GM23338 (cell line): Measurements from ENCODE around the gene CEP89. TPM values are rescaled to one million over a fixed set of nuclear protein-coding genes. Genes with fewer than 3 reads are reported as not detected.

Experiments used
- ATAC-seq: fragments of 200-7000 bp; cut with Tn5 transposase; 3 replicates; pipeline ENCODE4 v1.9.1; 2020
- DNase-seq: peaks from one replicate; pipeline ENCODE4 v3.0.0-alpha.2; 2015; ENCODE audit warnings: low spot score
- H2AFZ ChIP-seq: fragments of 200-600 bp; sonication (generic); 2 replicates; pipeline ENCODE4 v1.8.0; 2016; ENCODE audit warnings: antibody characterized with exemption, mild to moderate bottlenecking, moderate library complexity
- H3F3A ChIP-seq: fragments of 200-600 bp; sonication (generic); replicated peaks from 2 replicates; pipeline ENCODE4 v1.8.0; 2017; ENCODE audit warnings: antibody characterized with exemption, mixed run types, low read depth
- H3K27ac ChIP-seq: fragments of 200-600 bp; sonication (generic); 2 replicates; pipeline ENCODE4 v1.6.1; 2016; ENCODE audit warnings: low read depth
- H3K27me3 ChIP-seq: fragments of 200-600 bp; sonication (generic); 2 replicates; pipeline ENCODE4 v1.8.0; 2016; ENCODE audit warnings: mild to moderate bottlenecking, mixed run types, moderate library complexity; ENCODE audit not compliant: insufficient read depth
- H3K36me3 ChIP-seq: fragments of 200-600 bp; sonication (generic); 2 replicates; pipeline ENCODE4 v1.8.0; 2016; ENCODE audit warnings: mild to moderate bottlenecking; ENCODE audit not compliant: insufficient read depth
- H3K4me1 ChIP-seq: fragments of 200-600 bp; sonication (generic); 2 replicates; pipeline ENCODE4 v1.8.0; 2016; ENCODE audit warnings: mild to moderate bottlenecking, moderate library complexity; ENCODE audit not compliant: insufficient read depth
- H3K4me2 ChIP-seq: fragments of 200-600 bp; sonication (generic); 2 replicates; pipeline ENCODE4 v1.7.1; 2017; ENCODE audit warnings: mixed run types
- H3K4me3 ChIP-seq: fragments of 200-600 bp; sonication (generic); 2 replicates; pipeline ENCODE4 v1.6.1; 2016; ENCODE audit warnings: mixed run types
- H3K79me2 ChIP-seq: fragments of 200-600 bp; sonication (generic); replicated peaks from 2 replicates; pipeline ENCODE4 v1.8.0; 2017; ENCODE audit warnings: mild to moderate bottlenecking; ENCODE audit not compliant: insufficient read depth
- H3K9me2 ChIP-seq: fragments of 200-600 bp; sonication (generic); 2 replicates; pipeline ENCODE4 v1.8.0; 2017; ENCODE audit not compliant: insufficient read depth
- H4K20me1 ChIP-seq: fragments of 200-600 bp; sonication (generic); replicated peaks from 2 replicates; pipeline ENCODE4 v1.8.0; 2017; ENCODE audit warnings: mild to moderate bottlenecking; ENCODE audit not compliant: insufficient read depth
- H3K27ac Mint-ChIP-seq: 2 replicates; pipeline ENCODE4 v1.8.0; 2020; ENCODE audit warnings: inconsistent platforms, mild to moderate bottlenecking, moderate library complexity, mixed read lengths
- H3K27me3 Mint-ChIP-seq: 3 replicates; pipeline ENCODE4 v1.8.0; 2022; ENCODE audit warnings: low read depth, mild to moderate bottlenecking, moderate library complexity, mixed read lengths, inconsistent platforms; ENCODE audit not compliant: insufficient read depth, poor library complexity
- H3K36me3 Mint-ChIP-seq: 3 replicates; pipeline ENCODE4 v1.8.0; 2021; ENCODE audit warnings: low read depth, mild to moderate bottlenecking, inconsistent platforms, moderate library complexity, mixed read lengths
- H3K4me1 Mint-ChIP-seq: 3 replicates; pipeline ENCODE4 v1.8.0; 2020; ENCODE audit warnings: mild to moderate bottlenecking, inconsistent platforms, mixed read lengths
- H3K4me3 Mint-ChIP-seq: 3 replicates; pipeline ENCODE4 v1.8.0; 2021; ENCODE audit warnings: moderate library complexity, mild to moderate bottlenecking, inconsistent platforms, mixed read lengths
- H3K9me3 Mint-ChIP-seq: 3 replicates; pipeline ENCODE4 v1.8.0; 2020; ENCODE audit warnings: moderate library complexity, mild to moderate bottlenecking, inconsistent platforms, mixed read lengths
- CREB1 ChIP-seq: fragments of 250-450 bp; sonication (Bioruptor Pico); IDR thresholded peaks from 2 replicates; pipeline ENCODE4 v1.5.0; 2020; ENCODE audit warnings: low read depth, mild to moderate bottlenecking, moderate library complexity
- ETS1 ChIP-seq: IDR thresholded peaks from 2 replicates; pipeline ENCODE4 v1.6.1; 2016; ENCODE audit warnings: antibody characterized with exemption
- EZH2 ChIP-seq: fragments of 200-600 bp; sonication (generic); IDR thresholded peaks from one replicate; pipeline ENCODE4 v1.8.0; 2017; ENCODE audit warnings: antibody characterized with exemption, mild to moderate bottlenecking, low read depth; ENCODE audit not compliant: unreplicated experiment
- EZH2phosphoT487 ChIP-seq: fragments of 200-600 bp; sonication (generic); IDR thresholded peaks from one replicate; pipeline ENCODE4 v1.8.1; 2018; ENCODE audit warnings: antibody characterized with exemption; ENCODE audit not compliant: unreplicated experiment
- JUNB ChIP-seq: IDR thresholded peaks from one replicate; pipeline ENCODE4 v1.6.1; 2016; ENCODE audit warnings: antibody characterized with exemption; ENCODE audit not compliant: unreplicated experiment
- NANOG ChIP-seq: IDR thresholded peaks from 2 replicates; pipeline ENCODE4 v1.6.1; 2016; ENCODE audit warnings: antibody characterized with exemption, borderline replicate concordance
- POLR2AphosphoS5 ChIP-seq: IDR thresholded peaks from 2 replicates; pipeline ENCODE4 v1.6.1; 2016; ENCODE audit warnings: antibody characterized with exemption, low read depth
- REST ChIP-seq: IDR thresholded peaks from one replicate; pipeline ENCODE4 v1.6.1; 2018; ENCODE audit warnings: antibody characterized with exemption; ENCODE audit not compliant: unreplicated experiment
- STAT1 ChIP-seq: IDR thresholded peaks from one replicate; pipeline ENCODE4 v1.6.1; 2016; ENCODE audit warnings: antibody characterized with exemption; ENCODE audit not compliant: unreplicated experiment
- ZNF114 ChIP-seq: fragments of 250-450 bp; sonication (Bioruptor Pico); IDR thresholded peaks from 2 replicates; pipeline ENCODE4 v1.5.0; 2020; ENCODE audit warnings: mild to moderate bottlenecking, moderate library complexity
- ZNF331 ChIP-seq: fragments of 250-450 bp; sonication (Bioruptor Pico); IDR thresholded peaks from 2 replicates; pipeline ENCODE4 v1.5.0; 2020; ENCODE audit warnings: low read depth, mild to moderate bottlenecking, moderate library complexity
- polyA plus RNA-seq: library from polyadenylated mRNA; unstranded; fragments of >200 nt; fragmentation: Nextera tagmentation; extraction: Ambion mirVana; gene quantifications from 2 replicates; pipeline ENCODE4 v1.2.1, GENCODE V29; 2016
- total RNA-seq: library from RNA; depleted of rRNA; stranded (reverse); fragments of >200 nt; shearing (Covaris generic); gene quantifications from 2 replicates; pipeline ENCODE4 v1.2.3, GENCODE V29; 2014
- TF ChIP-seq, protein P1 (sequence below), 2 experiments: fragments of 200-600 bp in 1 of 2; sonication (generic) in 1 of 2; conservative IDR thresholded peaks; 2 replicates each; pipeline versions ENCODE4 v1.5.1 to v1.6.1; 2016 to 2017; ENCODE audit warnings: antibody characterized with exemption in 2 of 2, low read depth in 2 of 2, mild to moderate bottlenecking in 2 of 2, moderate library complexity in 1 of 2

The CEP89 gene
- total and polyA plus RNA-seq, 2 experiments from 2014 or later, result 13.4 to 17.5 TPM

- no peaks in the 10 kb centered on the region for H3K9me3 Mint-ChIP-seq
- no peak for TF ChIP-seq ZNF331 (CRISPR knock-in tag)
- TF ChIP-seq ETS1, result no peak
- TF ChIP-seq CREB1 (CRISPR knock-in tag), result no peak
- no peak for TF ChIP-seq POLR2AphosphoS5
- TF ChIP-seq EZH2phosphoT487, result no peak
- TF ChIP-seq NANOG, result no peak
- no peak for TF ChIP-seq EZH2
- no peak for TF ChIP-seq STAT1
Observed at GRCh38 chr19:33008738-33009137, 37.0 kb upstream of the CEP89 start.

GRCh38 chr19:33005440-33005839 is 33.7 kb upstream of the CEP89 start:
- Mint-ChIP-seq H3K4me3 (peak overlapping the region; percentile 54; the same call in 1 of the 3 replicates), H3K4me1 (peaks cover 7% of the 10 kb centered on the region)
- peak; percentile 29 for DNase-seq

More at GRCh38 chr19:33008738-33009137, 37.0 kb upstream of the CEP89 start:
- Histone ChIP-seq H3K27me3 (no peaks in the 10 kb centered on the region), H3K9me2 (no peaks in the 10 kb centered on the region), H3K27ac (no peak overlapping the region), H3F3A (no peaks in the 10 kb centered on the region), H3K4me2 (no peak overlapping the region), H3K4me3 (no peak overlapping the region), H4K20me1 (no peaks in the 10 kb centered on the region), H3K4me1 (no peaks in the 10 kb centered on the region), H3K36me3 (no peaks in the 10 kb centered on the region), H3K79me2 (no peaks in the 10 kb centered on the region), H2AFZ (no peak overlapping the region)
- no peak overlapping the region for H3K4me3 Mint-ChIP-seq
- no peak for DNase-seq
- H3K4me1 Mint-ChIP-seq, result peaks cover 7% of the 10 kb centered on the region
- peaks cover 62% of the 10 kb centered on the region for H3K36me3 Mint-ChIP-seq
- peaks cover 3% of the 10 kb centered on the region for H3K27me3 Mint-ChIP-seq
- ATAC-seq, result no peak
- H3K27ac Mint-ChIP-seq, result no peak overlapping the region

More at GRCh38 chr19:33005440-33005839, 33.7 kb upstream of the CEP89 start:
- H3K9me3 Mint-ChIP-seq, result no peaks in the 10 kb centered on the region
- Histone ChIP-seq H3K36me3 (no peaks in the 10 kb centered on the region), H3F3A (no peaks in the 10 kb centered on the region), H3K79me2 (no peaks in the 10 kb centered on the region), H2AFZ (no peak overlapping the region), H3K4me1 (no peaks in the 10 kb centered on the region), H3K4me3 (no peak overlapping the region), H3K27ac (no peak overlapping the region), H3K4me2 (no peak overlapping the region), H4K20me1 (no peaks in the 10 kb centered on the region), H3K9me2 (no peaks in the 10 kb centered on the region), H3K27me3 (no peaks in the 10 kb centered on the region)
- peaks cover 7% of the 10 kb centered on the region for H3K27me3 Mint-ChIP-seq
- TF ChIP-seq ZNF114 (CRISPR knock-in tag) (no peak), POLR2AphosphoS5 (no peak), EZH2phosphoT487 (no peak), REST (no peak), ETS1 (no peak), JUNB (no peak)
- TF ChIP-seq, protein P1, sequence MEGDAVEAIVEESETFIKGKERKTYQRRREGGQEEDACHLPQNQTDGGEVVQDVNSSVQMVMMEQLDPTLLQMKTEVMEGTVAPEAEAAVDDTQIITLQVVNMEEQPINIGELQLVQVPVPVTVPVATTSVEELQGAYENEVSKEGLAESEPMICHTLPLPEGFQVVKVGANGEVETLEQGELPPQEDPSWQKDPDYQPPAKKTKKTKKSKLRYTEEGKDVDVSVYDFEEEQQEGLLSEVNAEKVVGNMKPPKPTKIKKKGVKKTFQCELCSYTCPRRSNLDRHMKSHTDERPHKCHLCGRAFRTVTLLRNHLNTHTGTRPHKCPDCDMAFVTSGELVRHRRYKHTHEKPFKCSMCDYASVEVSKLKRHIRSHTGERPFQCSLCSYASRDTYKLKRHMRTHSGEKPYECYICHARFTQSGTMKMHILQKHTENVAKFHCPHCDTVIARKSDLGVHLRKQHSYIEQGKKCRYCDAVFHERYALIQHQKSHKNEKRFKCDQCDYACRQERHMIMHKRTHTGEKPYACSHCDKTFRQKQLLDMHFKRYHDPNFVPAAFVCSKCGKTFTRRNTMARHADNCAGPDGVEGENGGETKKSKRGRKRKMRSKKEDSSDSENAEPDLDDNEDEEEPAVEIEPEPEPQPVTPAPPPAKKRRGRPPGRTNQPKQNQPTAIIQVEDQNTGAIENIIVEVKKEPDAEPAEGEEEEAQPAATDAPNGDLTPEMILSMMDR (conservative IDR thresholded peaks at IDR 0.05; ENCODE audit: low read depth in 2 of 2), result no peak
- peaks cover 53% of the 10 kb centered on the region for H3K36me3 Mint-ChIP-seq
- peak; percentile 80 for ATAC-seq
- H3K27ac Mint-ChIP-seq, result no peak overlapping the region; the same call in 1 of the 2 replicates
